Measurements from ENCODE around the gene BRAF. TPM values are rescaled to one million over a fixed set of nuclear protein-coding genes. Genes with fewer than 3 reads are reported as not detected.

The BRAF gene
- total and polyA plus RNA-seq, 2 donors from 2014 or later: 8.0 to 43.9 TPM

DNA sequence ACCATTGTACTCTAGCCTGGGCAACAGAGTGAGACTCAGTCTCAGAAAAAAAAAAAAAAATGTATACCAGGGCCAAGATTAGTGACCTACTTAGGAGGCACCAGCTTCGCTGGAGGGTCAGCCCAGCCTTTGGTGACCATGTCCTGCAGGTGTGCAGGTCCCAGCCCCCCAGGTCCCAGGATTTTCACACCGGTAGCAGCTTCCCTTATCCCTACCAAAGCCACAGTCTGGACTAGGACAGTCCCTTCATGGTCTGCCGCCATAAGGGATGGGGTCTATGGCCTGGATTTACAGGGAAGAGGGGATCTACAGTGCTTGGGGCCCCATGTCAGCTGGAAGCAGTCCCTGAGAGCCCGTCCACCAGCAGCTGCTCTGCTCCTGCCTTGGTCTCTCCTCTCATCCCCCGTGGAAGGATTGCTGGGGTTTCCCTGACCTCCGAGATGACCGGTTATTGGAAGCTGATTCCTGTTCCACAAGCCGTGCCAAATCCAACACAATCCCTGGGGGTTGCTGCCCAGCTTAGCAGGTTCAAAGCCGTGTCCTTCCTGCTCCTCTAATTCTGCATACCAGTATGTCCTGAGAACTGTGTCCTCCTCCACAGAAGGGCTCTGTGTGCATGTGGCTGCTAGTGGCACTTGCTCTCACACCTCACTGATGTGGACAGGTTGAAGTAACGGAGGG lies 239.2 kb downstream of the BRAF start:
- Histone ChIP-seq H3K27me3 (ENCODE audit: control insufficient read depth, insufficient read depth, low read length) (no peaks in the 10 kb centered on the region), H3K9me3 (ENCODE audit: control insufficient read depth in 2 of 3, insufficient read depth in 1 of 3, low read length in 3 of 3) (no peaks in the 10 kb centered on the region), H3K4me1 (ENCODE audit: control insufficient read depth in 2 of 3, insufficient read depth in 2 of 3, low read depth in 1 of 3, low read length in 3 of 3) (no peaks in the 10 kb centered on the region), H3K9ac (ENCODE audit: low read length in 3 of 3) (no peak overlapping the region), H3K4me3 (ENCODE audit: low read length in 3 of 3) (no peak overlapping the region), H3K36me3 (ENCODE audit: control insufficient read depth in 2 of 3, insufficient read depth in 3 of 3, low read length in 3 of 3) (peaks cover 0 to 5% (median 0%) of the 10 kb centered on the region in 3 donors), H3K27ac (ENCODE audit: low read depth in 2 of 2, low read length in 2 of 2) (no peak overlapping the region)
- DNase-seq (no peak), FAIRE-seq (no peak)
- TF ChIP-seq, protein P1, sequence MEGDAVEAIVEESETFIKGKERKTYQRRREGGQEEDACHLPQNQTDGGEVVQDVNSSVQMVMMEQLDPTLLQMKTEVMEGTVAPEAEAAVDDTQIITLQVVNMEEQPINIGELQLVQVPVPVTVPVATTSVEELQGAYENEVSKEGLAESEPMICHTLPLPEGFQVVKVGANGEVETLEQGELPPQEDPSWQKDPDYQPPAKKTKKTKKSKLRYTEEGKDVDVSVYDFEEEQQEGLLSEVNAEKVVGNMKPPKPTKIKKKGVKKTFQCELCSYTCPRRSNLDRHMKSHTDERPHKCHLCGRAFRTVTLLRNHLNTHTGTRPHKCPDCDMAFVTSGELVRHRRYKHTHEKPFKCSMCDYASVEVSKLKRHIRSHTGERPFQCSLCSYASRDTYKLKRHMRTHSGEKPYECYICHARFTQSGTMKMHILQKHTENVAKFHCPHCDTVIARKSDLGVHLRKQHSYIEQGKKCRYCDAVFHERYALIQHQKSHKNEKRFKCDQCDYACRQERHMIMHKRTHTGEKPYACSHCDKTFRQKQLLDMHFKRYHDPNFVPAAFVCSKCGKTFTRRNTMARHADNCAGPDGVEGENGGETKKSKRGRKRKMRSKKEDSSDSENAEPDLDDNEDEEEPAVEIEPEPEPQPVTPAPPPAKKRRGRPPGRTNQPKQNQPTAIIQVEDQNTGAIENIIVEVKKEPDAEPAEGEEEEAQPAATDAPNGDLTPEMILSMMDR (IDR thresholded peaks at IDR 0.05; ENCODE audit: borderline replicate concordance, extremely low read depth, insufficient read depth): no peak
- intact Hi-C loops (cut with DNase I): no loop called here

DNA sequence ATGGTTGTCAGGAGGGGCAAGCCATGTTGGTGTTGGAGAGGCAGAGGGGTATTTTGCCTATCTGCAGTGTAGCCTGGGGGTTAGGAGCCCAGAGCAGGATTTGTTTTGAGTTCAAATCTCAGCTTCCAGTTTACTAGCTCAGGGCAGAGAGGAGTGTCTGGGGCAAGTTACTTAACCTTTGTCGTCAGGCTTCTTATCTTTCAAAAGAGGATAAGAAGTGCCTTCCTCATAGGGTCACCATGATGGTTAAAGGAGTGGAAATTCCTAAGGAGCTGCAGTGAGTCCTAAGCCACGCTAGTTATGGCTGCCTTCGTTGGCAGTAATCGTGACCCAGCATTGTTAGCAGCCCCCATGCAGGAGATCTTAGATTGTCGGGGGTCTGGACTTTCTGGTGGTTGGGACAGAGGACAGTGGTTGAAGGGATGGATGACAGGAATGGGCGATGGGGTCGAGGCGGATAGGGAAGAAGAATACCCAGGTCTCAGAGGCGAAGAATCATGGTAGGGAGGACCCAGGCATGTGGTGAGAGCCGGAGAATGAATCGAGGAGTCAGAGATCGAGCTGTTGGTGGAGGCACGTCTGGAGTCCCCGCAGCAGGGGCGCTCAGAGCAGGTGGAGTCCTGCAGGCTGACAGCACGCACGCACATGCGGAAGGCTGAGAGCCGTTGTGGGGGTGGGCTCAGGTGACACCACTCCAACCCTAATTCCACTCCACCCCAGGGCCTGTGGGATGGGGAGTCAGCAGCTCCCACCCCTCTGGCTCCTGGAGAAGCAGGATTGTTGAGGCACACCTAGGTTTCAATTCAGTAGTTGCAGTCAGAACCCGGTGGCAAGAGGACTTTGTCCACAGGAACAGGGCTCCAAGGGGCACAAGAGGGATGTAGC lies 240.4 kb downstream of the BRAF start:
- Histone ChIP-seq H3K9me3 (ENCODE audit: control insufficient read depth in 2 of 3, insufficient read depth in 1 of 3, low read length in 3 of 3) (no peaks in the 10 kb centered on the region), H3K27ac (ENCODE audit: low read depth in 2 of 2, low read length in 2 of 2) (no peak overlapping the region), H3K4me3 (ENCODE audit: low read length in 3 of 3) (no peak overlapping the region), H3K4me1 (ENCODE audit: control insufficient read depth in 2 of 3, insufficient read depth in 2 of 3, low read depth in 1 of 3, low read length in 3 of 3) (no peaks in the 10 kb centered on the region), H3K27me3 (ENCODE audit: control insufficient read depth, insufficient read depth, low read length) (no peaks in the 10 kb centered on the region), H3K36me3 (ENCODE audit: control insufficient read depth in 2 of 3, insufficient read depth in 3 of 3, low read length in 3 of 3) (peaks cover 0 to 5% (median 0%) of the 10 kb centered on the region in 3 donors), H3K9ac (ENCODE audit: low read length in 3 of 3) (no peak overlapping the region)
- intact Hi-C loops (cut with DNase I): no loop called here
- FAIRE-seq (no peak), DNase-seq (peak in 1 of 5 donors; percentile 71)
- TF ChIP-seq, protein P1 (IDR thresholded peaks at IDR 0.05; ENCODE audit: borderline replicate concordance, extremely low read depth, insufficient read depth): no peak

DNA sequence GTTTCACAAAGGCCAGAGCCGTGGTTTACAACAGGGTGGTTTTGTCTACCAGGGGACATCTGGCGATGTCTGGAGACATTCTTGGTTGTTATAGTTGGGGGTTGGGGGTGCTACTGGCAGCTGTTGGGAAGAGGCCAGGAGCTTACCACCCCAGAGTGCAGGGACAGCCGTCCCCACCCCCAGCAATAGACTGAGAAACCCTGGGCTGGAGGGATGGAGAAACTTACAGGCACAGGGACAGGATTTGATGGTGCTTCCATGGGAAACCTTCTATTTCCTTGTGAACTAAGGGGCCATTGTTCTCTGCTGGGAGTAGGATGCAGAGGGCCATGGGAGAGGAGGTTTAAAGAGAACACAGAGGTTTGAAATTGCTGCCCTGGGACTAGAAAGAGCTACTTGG lies 241.1 kb downstream of the BRAF start:
- no peaks in the 10 kb centered on the region for H3K9me3 ChIP-seq (ENCODE audit: control insufficient read depth in 2 of 3, insufficient read depth in 1 of 3, low read length in 3 of 3)
- no peak for DNase-seq
- no peak overlapping the region for H3K9ac ChIP-seq (ENCODE audit: low read length in 3 of 3)
- no peak overlapping the region for H3K27ac ChIP-seq (ENCODE audit: low read depth in 2 of 2, low read length in 2 of 2)
- FAIRE-seq: no peak
- H3K27me3 ChIP-seq (ENCODE audit: control insufficient read depth, insufficient read depth, low read length): no peaks in the 10 kb centered on the region
- no peaks in the 10 kb centered on the region for H3K4me1 ChIP-seq (ENCODE audit: control insufficient read depth in 2 of 3, insufficient read depth in 2 of 3, low read depth in 1 of 3, low read length in 3 of 3)
- peaks cover 0 to 9% (median 0%) of the 10 kb centered on the region in 3 donors for H3K36me3 ChIP-seq (ENCODE audit: control insufficient read depth in 2 of 3, insufficient read depth in 3 of 3, low read length in 3 of 3)
- intact Hi-C loops (cut with DNase I): no loop called here
- H3K4me3 ChIP-seq (ENCODE audit: low read length in 3 of 3): no peak overlapping the region
- TF ChIP-seq, protein P1 (IDR thresholded peaks at IDR 0.05; ENCODE audit: borderline replicate concordance, extremely low read depth, insufficient read depth): no peak
